Germinal center (tissue), 1 donor: ENCODE measurements around the gene RBM20.
A peak's percentile ranks its signal among the peaks of the same experiment; 100 is the strongest.

ENCODE experiments used
- DNase-seq: peaks from one replicate; pipeline ENCODE4 v3.0.0; 2012; ENCODE audit warnings: mixed read lengths, low spot score

Gene RBM20

DNA sequence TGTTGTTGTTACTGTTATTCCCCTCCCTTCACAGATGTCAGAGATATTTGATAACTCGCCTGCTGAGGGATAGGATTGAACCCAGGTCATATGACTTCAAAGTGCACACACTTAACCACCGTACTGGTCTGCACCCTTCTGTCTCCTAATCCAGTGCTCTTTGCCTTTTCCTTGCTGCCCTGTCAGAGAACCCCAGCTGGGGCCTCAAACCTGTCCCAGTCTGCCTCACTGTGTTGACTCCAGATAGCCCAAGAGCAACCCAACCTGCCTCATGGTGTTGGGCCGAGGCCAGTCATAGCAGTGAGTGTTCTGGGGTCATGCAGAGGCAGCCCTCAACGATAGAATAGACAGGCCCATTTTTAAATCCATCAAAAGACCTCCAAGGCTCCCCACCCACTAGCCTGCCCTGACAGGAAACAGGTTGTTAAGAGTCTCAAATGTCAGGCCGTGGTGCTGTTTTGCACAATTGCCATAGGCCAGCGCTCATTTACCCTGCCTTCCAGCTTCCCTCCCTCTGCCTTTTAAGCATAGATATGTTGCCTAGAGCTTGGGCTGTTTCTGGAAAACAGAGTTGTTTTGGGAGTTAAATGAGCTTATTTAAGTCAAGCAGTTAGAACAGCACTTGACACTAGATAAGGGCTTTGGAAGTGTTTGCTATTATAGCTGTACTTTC lies 190.6 kb downstream of the RBM20 start:
- no peak for DNase-seq

GRCh38 chr10:110835841-110836240 lies 191.7 kb downstream of the RBM20 start:
- no peak for DNase-seq

GRCh38 chr10:110836706-110837105 lies 192.6 kb downstream of the RBM20 start:
- no peak for DNase-seq

DNA sequence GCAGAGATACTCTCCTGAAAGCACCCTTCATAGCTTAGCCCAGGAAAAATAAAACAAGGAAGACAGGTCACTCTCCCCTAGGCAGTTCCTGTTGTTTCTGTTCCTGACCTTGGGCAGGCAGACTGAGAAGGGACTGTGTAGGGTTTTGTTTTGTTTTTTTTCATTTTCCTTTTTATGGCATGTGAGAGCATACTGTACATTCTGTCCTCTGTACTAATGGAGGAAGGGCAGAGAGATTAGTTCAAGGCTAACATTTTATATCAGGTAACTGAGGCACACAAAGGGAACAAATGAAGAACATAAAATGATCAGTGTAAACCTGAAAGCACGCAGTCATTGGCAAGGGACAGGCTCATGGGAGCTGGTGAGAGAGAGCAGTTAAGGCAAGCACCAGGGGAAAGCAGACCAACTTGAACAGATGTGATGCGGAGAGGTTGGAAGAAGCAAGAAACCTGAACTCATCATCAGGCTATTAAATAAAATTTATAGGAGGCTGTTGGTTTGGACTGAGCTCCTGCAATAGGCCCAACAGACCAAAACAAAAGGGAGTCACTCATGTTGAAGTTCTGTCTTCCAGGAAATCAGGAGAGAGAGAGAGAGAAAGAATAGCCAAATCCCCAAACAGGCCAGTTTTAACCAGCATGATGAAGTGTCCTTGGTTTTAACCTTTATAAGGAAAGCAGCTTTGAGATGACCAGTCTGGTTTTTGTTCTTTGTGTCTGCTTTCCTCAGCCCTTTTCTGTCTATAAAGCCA lies 193.5 kb downstream of the RBM20 start:
- DNase-seq = no peak

GRCh38 chr10:110840225-110840922 lies 196.2 kb downstream of the RBM20 start:
- no peak for DNase-seq

GRCh38 chr10:110840923-110841428 lies 196.8 kb downstream of the RBM20 start:
- DNase-seq = no peak

DNA sequence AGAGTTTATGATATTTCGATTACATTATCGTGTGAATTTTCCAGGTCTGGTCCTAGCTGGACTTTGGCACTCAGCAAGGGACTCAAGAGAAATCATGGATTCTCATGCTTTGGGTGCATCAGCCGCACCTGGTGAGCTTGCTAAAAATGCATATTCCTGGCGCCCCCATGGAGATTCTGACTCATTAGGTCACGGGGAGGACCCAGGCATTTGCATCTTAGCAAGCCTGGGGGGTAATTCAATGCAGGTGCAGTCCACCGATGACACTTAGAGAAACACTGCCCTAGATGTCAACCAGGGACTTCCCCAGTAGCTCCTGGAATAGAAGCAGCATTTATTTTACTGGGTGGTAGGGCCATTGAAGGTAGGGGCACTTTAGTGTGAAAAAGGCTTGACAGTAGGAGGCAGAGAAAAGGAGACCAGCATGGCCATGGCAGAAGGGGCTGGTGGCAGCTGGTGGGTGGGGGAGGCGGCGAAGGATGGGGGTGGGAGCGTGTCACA lies 197.7 kb downstream of the RBM20 start:
- peak; percentile 90 for DNase-seq

DNA sequence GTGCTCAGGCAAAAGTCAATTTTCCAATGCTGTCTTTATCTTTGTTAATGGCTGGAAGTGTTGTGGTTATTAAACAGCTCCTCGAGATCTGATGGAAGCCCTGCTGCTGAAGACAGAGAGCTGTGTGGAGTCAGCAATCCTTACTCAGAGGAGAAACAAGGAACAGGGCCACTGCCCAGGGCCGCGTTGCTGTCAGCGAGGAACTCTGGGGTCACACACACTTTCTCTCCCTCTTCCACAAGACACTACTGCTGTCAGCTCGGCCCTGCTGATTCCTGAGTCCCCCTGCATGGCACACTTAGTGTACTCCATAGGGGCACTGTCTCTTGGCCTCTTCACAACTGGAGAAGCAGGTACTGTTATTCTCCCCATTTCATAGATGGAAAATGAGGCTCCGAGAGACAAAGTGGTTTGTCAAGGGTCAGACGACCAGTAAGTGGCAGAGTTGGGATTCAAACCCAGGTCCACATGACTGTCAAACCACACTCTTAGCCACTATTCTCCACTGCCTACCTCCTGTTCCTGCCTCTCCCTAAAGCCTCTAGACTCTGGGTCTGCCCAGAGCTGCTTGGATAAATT lies 198.3 kb downstream of the RBM20 start:
- no peak for DNase-seq

GRCh38 chr10:110843031-110843430 lies 198.9 kb downstream of the RBM20 start:
- peak; percentile 86 for DNase-seq

- DNase-seq = no peak
These were observed 199.9 kb downstream of the RBM20 start for GRCh38 chr10:110843796-110844616.

DNA sequence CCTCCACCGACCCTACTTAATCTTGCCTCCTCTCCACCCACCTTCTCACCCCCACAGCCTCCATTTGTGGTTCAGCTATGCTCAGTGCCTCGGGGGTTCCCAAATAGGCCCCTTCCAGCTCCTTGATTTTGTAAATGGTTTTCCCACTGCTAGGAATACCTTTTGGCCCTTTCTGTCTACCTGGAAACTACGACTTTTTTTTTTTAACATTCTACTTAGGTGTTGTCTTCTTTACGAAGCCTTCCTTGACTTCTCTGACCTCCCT lies 200.4 kb downstream of the RBM20 start:
- no peak for DNase-seq

GRCh38 chr10:110845192-110845755 lies 201.1 kb downstream of the RBM20 start:
- no peak for DNase-seq

DNA sequence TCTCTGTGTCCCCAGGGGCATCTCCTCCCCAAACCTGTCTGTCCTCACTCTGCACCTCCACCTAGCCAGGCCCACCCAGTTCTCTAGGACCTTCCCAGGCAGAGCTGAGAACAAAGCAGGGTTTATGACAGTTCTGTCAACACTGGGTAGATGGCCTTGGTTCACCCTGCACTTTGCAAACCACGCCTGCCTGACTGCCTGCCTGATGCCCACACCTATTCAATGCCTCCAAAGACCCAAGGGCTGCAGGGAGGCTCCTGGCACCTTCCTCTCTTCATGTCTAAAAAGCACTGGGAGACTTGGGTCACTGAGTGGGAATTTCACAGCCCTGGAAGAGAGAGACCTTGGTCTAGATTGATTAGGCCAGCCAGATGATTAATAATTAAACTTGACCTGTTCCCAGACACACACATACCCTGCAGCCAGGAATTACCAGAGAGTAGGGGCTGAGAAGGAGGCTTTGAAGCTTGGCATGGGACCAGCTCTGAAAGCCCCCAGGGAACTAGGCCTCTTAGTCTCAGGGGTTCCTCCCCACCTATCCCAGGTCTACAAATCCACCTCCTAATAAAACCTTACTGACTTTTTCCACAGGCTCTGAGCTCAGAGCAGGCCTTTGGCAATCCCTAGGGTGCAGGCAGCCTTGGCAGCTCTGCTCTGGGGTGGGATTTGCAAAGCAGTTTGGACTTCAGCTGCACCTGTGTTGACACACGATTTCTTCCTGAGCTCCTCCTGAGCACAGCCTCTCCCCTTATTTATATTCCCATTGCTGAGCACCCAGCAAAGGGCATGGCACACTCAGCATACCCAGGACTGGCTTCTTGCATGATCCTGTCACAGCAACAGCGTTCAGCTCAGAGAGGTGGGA lies 201.9 kb downstream of the RBM20 start:
- DNase-seq = no peak

GRCh38 chr10:110847374-110847773 lies 203.2 kb downstream of the RBM20 start:
- DNase-seq = no peak

DNA sequence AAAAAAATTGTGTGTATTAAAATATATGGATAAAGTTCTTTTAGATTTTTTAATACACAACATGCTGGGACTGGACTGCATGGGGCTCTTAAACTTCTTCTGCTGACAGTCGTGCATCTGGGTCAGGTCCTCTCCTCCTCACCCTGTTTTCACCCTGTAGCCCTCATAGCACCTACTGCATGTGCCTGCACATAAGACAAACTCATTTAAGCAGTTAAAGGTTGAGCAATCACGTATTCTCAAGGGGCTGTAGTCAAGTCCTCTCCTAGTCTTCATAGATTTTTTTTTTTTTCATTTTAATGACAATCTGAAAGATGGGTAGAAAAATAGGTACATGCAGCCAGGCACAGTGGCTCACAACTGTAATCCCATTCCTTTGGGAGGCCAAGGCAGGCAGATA lies 204.0 kb downstream of the RBM20 start:
- DNase-seq = no peak

DNA sequence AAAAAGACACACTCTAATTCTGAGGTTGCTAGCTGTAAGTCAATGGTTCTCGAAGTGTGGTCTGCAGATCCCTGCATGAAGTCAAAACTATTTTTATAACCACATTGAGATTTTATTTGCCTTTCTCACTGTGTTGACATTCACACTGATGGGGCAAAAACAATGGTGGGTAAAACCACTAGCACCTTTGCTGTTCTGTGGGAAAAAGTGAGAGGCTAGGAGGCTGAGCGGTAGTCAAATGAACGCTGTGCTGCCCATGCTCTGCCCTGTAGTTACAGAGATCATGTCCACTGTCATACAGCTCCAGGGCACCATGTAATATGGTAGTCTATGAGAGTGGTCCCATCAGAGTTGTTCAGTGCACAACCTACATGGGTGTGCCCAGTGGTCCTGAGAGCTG lies 206.0 kb downstream of the RBM20 start:
- no peak for DNase-seq

GRCh38 chr10:110851020-110851612 lies 207.0 kb downstream of the RBM20 start:
- no peak for DNase-seq

GRCh38 chr10:110852255-110852896 lies 208.2 kb downstream of the RBM20 start:
- no peak for DNase-seq

- no peak for DNase-seq
These were observed 208.8 kb downstream of the RBM20 start for GRCh38 chr10:110852947-110853346.
